ENCODE results near the gene ATP4A.
"Not testable (repeated sequence)": the region's sequence is repeated elsewhere in the genome, so short reads cannot be mapped to it uniquely, and the experiment has no call there.

ATP4A gene

GRCh38 chr19:35601971-35602370 lies 38.5 kb upstream of the ATP4A start:
- H3K27ac ChIP-seq, result no peak overlapping the region
- TF ChIP-seq CTCF (conservative IDR thresholded peaks at IDR 0.05) (no peak), ZFX (IDR thresholded peaks at IDR 0.05) (no peak)

- H3K27ac ChIP-seq, result no peak overlapping the region
- TF ChIP-seq ZFX (IDR thresholded peaks at IDR 0.05) (no peak), CTCF (conservative IDR thresholded peaks at IDR 0.05) (no peak)
Observed at GRCh38 chr19:35596366-35596999, 33.0 kb upstream of the ATP4A start.

GRCh38 chr19:35595928-35596327 lies 32.5 kb upstream of the ATP4A start:
- no peak overlapping the region for H3K27ac ChIP-seq
- no peak for TF ChIP-seq ZFX (IDR thresholded peaks at IDR 0.05)
- no peak for TF ChIP-seq CTCF (conservative IDR thresholded peaks at IDR 0.05)

- not testable (repeated sequence) for H3K27ac ChIP-seq
Observed at GRCh38 chr19:35595026-35595425, 31.6 kb upstream of the ATP4A start.

GRCh38 chr19:35592226-35592625 lies 28.8 kb upstream of the ATP4A start:
- TF ChIP-seq ZFX (IDR thresholded peaks at IDR 0.05) (no peak), CTCF (conservative IDR thresholded peaks at IDR 0.05) (no peak; the same call in 1 of the 2 replicates)
- H3K27ac ChIP-seq, result no peak overlapping the region

GRCh38 chr19:35590875-35591274 lies 27.4 kb upstream of the ATP4A start:
- no peak overlapping the region for H3K27ac ChIP-seq
- TF ChIP-seq CTCF (conservative IDR thresholded peaks at IDR 0.05) (no peak), ZFX (IDR thresholded peaks at IDR 0.05) (no peak)

GRCh38 chr19:35587321-35587720 lies 23.9 kb upstream of the ATP4A start:
- TF ChIP-seq CTCF (conservative IDR thresholded peaks at IDR 0.05), result no peak
- no peak for TF ChIP-seq ZFX (IDR thresholded peaks at IDR 0.05)

GRCh38 chr19:35585848-35586247 lies 22.4 kb upstream of the ATP4A start, which contains the start of gene PMIS2:
Gene PMIS2 (plus strand): TSS chr19:35586173. CDS start chr19:35586260, 87 bp downstream.
- H3K27ac ChIP-seq, result no peak within 1 kb of the TSS
- TF ChIP-seq CTCF (conservative IDR thresholded peaks at IDR 0.05) (no peak), ZFX (IDR thresholded peaks at IDR 0.05) (no peak)

More at GRCh38 chr19:35587321-35587720, 23.9 kb upstream of the ATP4A start:
- H3K27ac ChIP-seq, result no peak overlapping the region

Measured in C4-2B (cell line).